Neural progenitor cell (in vitro differentiated cells): ENCODE measurements around the gene MAP3K2.

ENCODE experiments used
- EZH2phosphoT487 ChIP-seq: fragments of 200-600 bp; sonication (generic); IDR thresholded peaks from 2 replicates; pipeline ENCODE4 v1.6.1; 2017; ENCODE audit warnings: antibody characterized with exemption
- TF ChIP-seq, protein P1 (sequence below): fragments of 200-600 bp; sonication (generic); IDR thresholded peaks from 2 replicates; pipeline ENCODE4 v1.5.1; 2017; ENCODE audit warnings: antibody characterized with exemption, mild to moderate bottlenecking

- TF ChIP-seq, protein P1, sequence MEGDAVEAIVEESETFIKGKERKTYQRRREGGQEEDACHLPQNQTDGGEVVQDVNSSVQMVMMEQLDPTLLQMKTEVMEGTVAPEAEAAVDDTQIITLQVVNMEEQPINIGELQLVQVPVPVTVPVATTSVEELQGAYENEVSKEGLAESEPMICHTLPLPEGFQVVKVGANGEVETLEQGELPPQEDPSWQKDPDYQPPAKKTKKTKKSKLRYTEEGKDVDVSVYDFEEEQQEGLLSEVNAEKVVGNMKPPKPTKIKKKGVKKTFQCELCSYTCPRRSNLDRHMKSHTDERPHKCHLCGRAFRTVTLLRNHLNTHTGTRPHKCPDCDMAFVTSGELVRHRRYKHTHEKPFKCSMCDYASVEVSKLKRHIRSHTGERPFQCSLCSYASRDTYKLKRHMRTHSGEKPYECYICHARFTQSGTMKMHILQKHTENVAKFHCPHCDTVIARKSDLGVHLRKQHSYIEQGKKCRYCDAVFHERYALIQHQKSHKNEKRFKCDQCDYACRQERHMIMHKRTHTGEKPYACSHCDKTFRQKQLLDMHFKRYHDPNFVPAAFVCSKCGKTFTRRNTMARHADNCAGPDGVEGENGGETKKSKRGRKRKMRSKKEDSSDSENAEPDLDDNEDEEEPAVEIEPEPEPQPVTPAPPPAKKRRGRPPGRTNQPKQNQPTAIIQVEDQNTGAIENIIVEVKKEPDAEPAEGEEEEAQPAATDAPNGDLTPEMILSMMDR = no peak
- TF ChIP-seq EZH2phosphoT487 = no peak
Measured at GRCh38 chr2:127371037-127371436, 16.7 kb downstream of the MAP3K2 start.
